Measurements from ENCODE around the gene TFPI2.

DNA sequence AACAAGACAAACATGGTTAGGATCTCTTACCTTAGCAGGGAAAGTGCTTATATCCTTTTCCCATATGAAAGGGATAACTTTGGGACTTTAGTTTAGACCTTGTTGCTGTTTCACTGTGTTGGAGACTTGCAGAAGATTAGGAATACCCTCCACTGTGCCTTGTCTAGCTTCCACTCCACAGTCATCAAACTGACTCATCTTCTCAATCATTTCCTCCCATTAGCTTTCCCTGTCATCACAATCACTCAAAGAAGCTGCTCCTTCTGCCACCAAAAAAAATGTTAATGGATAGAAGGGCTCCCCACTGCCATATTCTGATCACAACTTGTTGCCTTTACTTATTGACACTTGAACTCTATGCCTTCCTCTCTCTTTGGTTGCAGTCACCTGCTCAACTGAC is 47.7 kb upstream of the TFPI2 start:
- TF ChIP-seq, protein P1, sequence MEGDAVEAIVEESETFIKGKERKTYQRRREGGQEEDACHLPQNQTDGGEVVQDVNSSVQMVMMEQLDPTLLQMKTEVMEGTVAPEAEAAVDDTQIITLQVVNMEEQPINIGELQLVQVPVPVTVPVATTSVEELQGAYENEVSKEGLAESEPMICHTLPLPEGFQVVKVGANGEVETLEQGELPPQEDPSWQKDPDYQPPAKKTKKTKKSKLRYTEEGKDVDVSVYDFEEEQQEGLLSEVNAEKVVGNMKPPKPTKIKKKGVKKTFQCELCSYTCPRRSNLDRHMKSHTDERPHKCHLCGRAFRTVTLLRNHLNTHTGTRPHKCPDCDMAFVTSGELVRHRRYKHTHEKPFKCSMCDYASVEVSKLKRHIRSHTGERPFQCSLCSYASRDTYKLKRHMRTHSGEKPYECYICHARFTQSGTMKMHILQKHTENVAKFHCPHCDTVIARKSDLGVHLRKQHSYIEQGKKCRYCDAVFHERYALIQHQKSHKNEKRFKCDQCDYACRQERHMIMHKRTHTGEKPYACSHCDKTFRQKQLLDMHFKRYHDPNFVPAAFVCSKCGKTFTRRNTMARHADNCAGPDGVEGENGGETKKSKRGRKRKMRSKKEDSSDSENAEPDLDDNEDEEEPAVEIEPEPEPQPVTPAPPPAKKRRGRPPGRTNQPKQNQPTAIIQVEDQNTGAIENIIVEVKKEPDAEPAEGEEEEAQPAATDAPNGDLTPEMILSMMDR (IDR thresholded peaks at IDR 0.05), result no peak
- no peak for TF ChIP-seq ZFX (IDR thresholded peaks at IDR 0.05; ENCODE audit: borderline replicate concordance)
